MM.1S (cell line): Measurements from ENCODE around the gene KRTDAP.

ENCODE experiments used
- CTCF ChIP-seq: fragments of 300-600 bp; sonication (generic); IDR thresholded peaks from 2 replicates; pipeline ENCODE4 v1.5.1; 2016; ENCODE audit warnings: antibody characterized with exemption, low read length, mixed read lengths
- EZH2 ChIP-seq: fragments of 300-600 bp; sonication (generic); optimal IDR thresholded peaks from 2 replicates; pipeline ENCODE3; 2017; ENCODE audit warnings: low read depth, mild to moderate bottlenecking, antibody characterized with exemption, low read length, mixed read lengths
- EZH2phosphoT487 ChIP-seq: fragments of 300-600 bp; sonication (generic); IDR thresholded peaks from 2 replicates; pipeline ENCODE4 v1.6.1; 2018; ENCODE audit warnings: antibody characterized with exemption, low read length

- no peak for TF ChIP-seq CTCF
- no peak for TF ChIP-seq EZH2
- TF ChIP-seq EZH2phosphoT487, result no peak
These were observed 34.6 kb downstream of the KRTDAP start for GRCh38 chr19:35455616-35456201.
